Stimulated activated effector memory CD8-positive, alpha-beta T cell treated with anti-CD3 and anti-CD28 coated beads, Interleukin-12 subunit alpha, Interleukin-12 subunit beta, amount 100 ng/mL, for 72 hours (primary cell): ENCODE measurements around the gene ARAP3.
"Not testable (repeated sequence)": the region's sequence is repeated elsewhere in the genome, so short reads cannot be mapped to it uniquely, and the experiment has no call there.

Source experiments
- ATAC-seq: fragments of 150-1000 bp; cut with Tn5 transposase; 2 replicates; pipeline ENCODE4 v1.10.0; 2021
- DNase-seq, 2 donors: peaks; one replicate each; pipeline ENCODE4 v3.0.0; 2021 to 2022; ENCODE audit warnings: low spot score in 2 of 2
- H3K27ac Mint-ChIP-seq: one replicate; pipeline ENCODE4 v1.8.0; 2022; ENCODE audit warnings: mild to moderate bottlenecking, mixed read lengths
- H3K36me3 Mint-ChIP-seq: one replicate; pipeline ENCODE4 v1.8.0; 2022; ENCODE audit warnings: mild to moderate bottlenecking, mixed read lengths
- H3K4me1 Mint-ChIP-seq: one replicate; pipeline ENCODE4 v1.8.0; 2022; ENCODE audit warnings: mixed read lengths
- H3K4me3 Mint-ChIP-seq: one replicate; pipeline ENCODE4 v1.8.0; 2022; ENCODE audit warnings: mild to moderate bottlenecking, mixed read lengths
- H3K9me3 Mint-ChIP-seq: one replicate; pipeline ENCODE4 v1.8.0; 2022; ENCODE audit warnings: mixed read lengths

The ARAP3 gene

GRCh38 chr5:141681695-141682641, at the start of gene ARAP3:
ARAP3 (minus strand) TSS chr5:141682230; CDS start chr5:141680486, 1,744 bp downstream.
- Mint-ChIP-seq H3K36me3 (no peaks in the 10 kb centered on the region), H3K9me3 (no peaks in the 10 kb centered on the region), H3K4me3 (peak within 1 kb of the TSS; percentile 63), H3K27ac (peak within 1 kb of the TSS; percentile 67), H3K4me1 (peaks cover 35% of the 10 kb centered on the region)
- DNase-seq (peak; percentile 44 to 67), ATAC-seq (peak; percentile 88)

- H3K36me3 Mint-ChIP-seq, result no peaks in the 10 kb centered on the region
- no peak for ATAC-seq
- no peak overlapping the region for H3K27ac Mint-ChIP-seq
- no peaks in the 10 kb centered on the region for H3K4me1 Mint-ChIP-seq
- no peaks in the 10 kb centered on the region for H3K9me3 Mint-ChIP-seq
- no peak overlapping the region for H3K4me3 Mint-ChIP-seq
- DNase-seq, result no peak
Measured at GRCh38 chr5:141729387-141730006, 47.5 kb upstream of the ARAP3 start.

GRCh38 chr5:141725891-141726290, 43.9 kb upstream of the ARAP3 start:
- DNase-seq (no peak), ATAC-seq (no peak)
- Mint-ChIP-seq H3K4me3 (no peak overlapping the region), H3K4me1 (no peaks in the 10 kb centered on the region), H3K36me3 (no peaks in the 10 kb centered on the region), H3K27ac (no peak overlapping the region), H3K9me3 (peaks cover 2% of the 10 kb centered on the region)

GRCh38 chr5:141725174-141725573, 43.1 kb upstream of the ARAP3 start:
- not testable (repeated sequence) for H3K9me3 Mint-ChIP-seq, ATAC-seq, DNase-seq, H3K4me3 Mint-ChIP-seq, H3K27ac Mint-ChIP-seq, H3K4me1 Mint-ChIP-seq, H3K36me3 Mint-ChIP-seq

GRCh38 chr5:141722266-141722665, 40.2 kb upstream of the ARAP3 start:
- Mint-ChIP-seq H3K27ac (no peak overlapping the region), H3K4me1 (no peaks in the 10 kb centered on the region), H3K9me3 (peaks cover 2% of the 10 kb centered on the region), H3K36me3 (no peaks in the 10 kb centered on the region), H3K4me3 (no peak overlapping the region)
- no peak for ATAC-seq
- DNase-seq, result no peak

- Mint-ChIP-seq H3K27ac (no peak overlapping the region), H3K4me1 (no peaks in the 10 kb centered on the region), H3K4me3 (no peak overlapping the region), H3K36me3 (no peaks in the 10 kb centered on the region), H3K9me3 (peaks cover 2% of the 10 kb centered on the region)
- no peak for ATAC-seq
- no peak for DNase-seq
Measured at GRCh38 chr5:141717043-141717442, 35.0 kb upstream of the ARAP3 start.

- Mint-ChIP-seq H3K4me3 (no peak overlapping the region), H3K9me3 (peaks cover 2% of the 10 kb centered on the region), H3K27ac (no peak overlapping the region), H3K36me3 (no peaks in the 10 kb centered on the region), H3K4me1 (no peaks in the 10 kb centered on the region)
- DNase-seq (no peak), ATAC-seq (no peak)
Measured at GRCh38 chr5:141716468-141716867, 34.4 kb upstream of the ARAP3 start.

GRCh38 chr5:141716009-141716408, 34.0 kb upstream of the ARAP3 start:
- DNase-seq (no peak), ATAC-seq (no peak)
- Mint-ChIP-seq H3K9me3 (peaks cover under 1% of the 10 kb centered on the region), H3K27ac (no peak overlapping the region), H3K36me3 (no peaks in the 10 kb centered on the region), H3K4me3 (no peak overlapping the region), H3K4me1 (no peaks in the 10 kb centered on the region)

- DNase-seq (no peak), ATAC-seq (no peak)
- H3K27ac Mint-ChIP-seq, result no peak overlapping the region
- H3K36me3 Mint-ChIP-seq, result no peaks in the 10 kb centered on the region
- no peaks in the 10 kb centered on the region for H3K4me1 Mint-ChIP-seq
- no peaks in the 10 kb centered on the region for H3K9me3 Mint-ChIP-seq
- no peak overlapping the region for H3K4me3 Mint-ChIP-seq
Measured at GRCh38 chr5:141715346-141715905, 33.4 kb upstream of the ARAP3 start.

- no peaks in the 10 kb centered on the region for H3K4me1 Mint-ChIP-seq
- no peaks in the 10 kb centered on the region for H3K9me3 Mint-ChIP-seq
- ATAC-seq (no peak), DNase-seq (no peak)
- H3K27ac Mint-ChIP-seq, result no peak overlapping the region
- H3K4me3 Mint-ChIP-seq, result no peak overlapping the region
- no peaks in the 10 kb centered on the region for H3K36me3 Mint-ChIP-seq
Measured at GRCh38 chr5:141714542-141715310, 32.7 kb upstream of the ARAP3 start.

- H3K4me3 Mint-ChIP-seq, result no peak overlapping the region
- no peak for ATAC-seq
- no peak for DNase-seq
- no peak overlapping the region for H3K27ac Mint-ChIP-seq
- H3K36me3 Mint-ChIP-seq, result no peaks in the 10 kb centered on the region
- H3K4me1 Mint-ChIP-seq, result no peaks in the 10 kb centered on the region
- H3K9me3 Mint-ChIP-seq, result no peaks in the 10 kb centered on the region
Measured at GRCh38 chr5:141713616-141714309, 31.7 kb upstream of the ARAP3 start.

- no peak for DNase-seq
- Mint-ChIP-seq H3K4me1 (no peaks in the 10 kb centered on the region), H3K27ac (no peak overlapping the region), H3K36me3 (no peaks in the 10 kb centered on the region), H3K9me3 (no peaks in the 10 kb centered on the region), H3K4me3 (no peak overlapping the region)
- no peak for ATAC-seq
Measured at GRCh38 chr5:141711687-141712086, 29.7 kb upstream of the ARAP3 start.

- Mint-ChIP-seq H3K9me3 (no peaks in the 10 kb centered on the region), H3K36me3 (no peaks in the 10 kb centered on the region), H3K4me1 (no peaks in the 10 kb centered on the region), H3K4me3 (no peak overlapping the region), H3K27ac (no peak overlapping the region)
- DNase-seq (no peak), ATAC-seq (no peak)
Measured at GRCh38 chr5:141709699-141710267, 27.8 kb upstream of the ARAP3 start.

- Mint-ChIP-seq H3K9me3 (no peaks in the 10 kb centered on the region), H3K4me3 (no peak overlapping the region), H3K27ac (no peak overlapping the region), H3K36me3 (no peaks in the 10 kb centered on the region), H3K4me1 (peaks cover 4% of the 10 kb centered on the region)
- no peak for DNase-seq
- no peak for ATAC-seq
Measured at GRCh38 chr5:141708016-141708415, 26.0 kb upstream of the ARAP3 start.
